GM18505 (cell line): Measurements from ENCODE around the gene SPAG9.

Experiments used
- ATAC-seq: cut with Tn5 transposase; IDR thresholded peaks from one replicate; pipeline ENCODE4 v1.9.1; 2021; ENCODE audit not compliant: unreplicated experiment
- POLR2A ChIP-seq: IDR thresholded peaks from 4 replicates; pipeline ENCODE4 v1.6.1; 2011; ENCODE audit warnings: borderline replicate concordance; ENCODE audit not compliant: insufficient read depth, insufficient read length; ENCODE audit errors: extremely low read depth

SPAG9 gene

DNA sequence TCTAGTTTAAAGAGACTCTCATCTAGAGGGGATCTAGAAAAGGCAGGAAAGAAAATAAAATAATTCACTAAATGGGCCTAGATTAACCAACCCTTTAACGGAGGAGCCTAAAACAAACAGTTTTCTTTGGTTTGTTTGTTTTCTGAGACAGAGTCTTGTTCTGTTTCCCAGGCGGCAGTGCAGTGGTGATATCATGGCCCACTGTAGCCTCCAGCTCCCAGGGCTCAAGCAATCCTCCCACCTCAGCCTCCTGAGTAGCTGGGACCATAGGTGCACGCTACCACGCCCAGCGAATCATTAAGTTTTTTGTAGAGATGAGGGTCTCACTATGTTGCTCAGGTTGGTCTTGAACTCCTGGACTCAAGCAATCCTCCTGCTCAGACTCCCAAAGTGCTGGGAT lies 132.2 kb downstream of the SPAG9 start:
- no peak for ATAC-seq
- TF ChIP-seq POLR2A = no peak

DNA sequence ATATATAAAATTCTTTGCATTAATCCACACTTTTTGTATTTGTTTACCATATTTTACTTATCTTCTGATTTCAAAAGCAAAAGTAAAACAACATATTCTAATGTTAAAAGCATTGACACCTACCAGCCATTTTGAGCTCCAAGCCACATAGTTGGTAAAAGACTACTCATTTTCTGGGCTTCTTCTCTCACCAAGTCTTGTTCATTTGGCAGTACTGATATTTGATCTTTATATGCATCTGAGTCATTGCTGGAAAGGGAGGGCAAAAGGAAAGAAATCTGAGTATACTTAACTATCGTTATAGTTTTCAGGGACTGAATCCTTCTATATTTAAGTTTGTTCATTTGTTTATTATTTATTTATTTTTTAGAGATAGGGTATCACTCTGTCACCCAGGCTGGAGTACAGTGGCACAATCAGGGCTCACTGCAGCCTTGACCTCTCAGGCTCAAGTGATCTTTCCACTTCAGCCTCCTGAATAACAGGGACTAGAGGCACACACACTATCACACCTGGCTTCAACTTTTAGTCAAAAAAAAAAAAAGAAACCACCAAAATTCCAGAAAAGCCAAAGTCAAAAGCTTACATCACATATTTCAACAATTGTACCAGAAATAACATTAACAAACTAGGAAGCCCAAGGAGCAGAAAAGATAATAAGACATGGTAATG lies 133.5 kb downstream of the SPAG9 start:
- no peak for TF ChIP-seq POLR2A
- ATAC-seq = no peak

DNA sequence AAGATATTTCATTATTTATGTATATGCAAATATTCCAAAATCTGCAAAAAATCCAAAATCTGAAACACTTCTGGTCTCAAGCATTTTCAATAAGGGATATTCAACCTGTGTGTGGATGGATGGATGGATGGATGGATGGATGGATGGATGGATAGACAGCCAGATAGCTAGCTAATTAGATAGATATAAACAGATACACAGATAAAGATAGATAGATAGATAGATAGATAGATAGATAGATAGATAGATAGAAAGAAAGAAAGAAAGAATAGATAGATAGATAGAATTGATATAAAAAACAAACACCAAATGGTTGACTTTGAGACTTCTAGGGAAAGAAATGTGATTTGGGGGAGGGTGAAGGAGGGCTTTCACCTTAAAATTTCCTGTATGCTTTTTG lies 139.4 kb downstream of the SPAG9 start:
- ATAC-seq = no peak
- TF ChIP-seq POLR2A = no peak

GRCh38 chr17:50979524-50979927 lies 141.1 kb downstream of the SPAG9 start:
- TF ChIP-seq POLR2A = no peak
- no peak for ATAC-seq

DNA sequence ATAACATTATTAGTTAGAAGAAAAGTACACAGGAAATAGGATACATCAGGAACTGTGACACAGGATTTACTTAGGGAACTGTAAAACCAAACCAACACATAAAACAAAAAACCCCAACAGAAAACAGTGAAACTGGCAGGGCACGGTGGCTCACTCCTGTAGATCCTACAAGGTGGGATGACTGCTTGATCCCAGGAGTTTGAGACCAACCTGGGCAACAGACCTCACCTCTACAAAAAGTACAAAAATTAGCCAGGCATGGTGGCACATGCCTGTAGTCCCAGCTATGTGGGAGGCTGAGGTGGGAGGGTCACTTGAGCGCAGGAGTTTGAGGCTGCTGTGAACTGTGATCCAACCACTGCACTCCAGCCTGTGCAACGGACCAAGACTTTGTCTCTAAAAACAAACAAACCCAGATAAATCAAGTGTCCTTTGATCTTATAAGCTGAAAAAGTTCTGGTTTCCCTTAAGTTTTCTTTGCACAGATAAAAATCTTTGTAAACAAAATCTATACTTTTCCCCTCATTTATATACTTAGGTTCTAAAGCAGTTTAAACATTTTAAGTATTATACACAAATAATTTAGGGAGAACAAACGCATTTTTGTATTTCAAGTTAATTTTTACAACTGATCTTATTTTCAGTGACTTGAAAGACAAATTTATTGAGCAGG lies 143.0 kb downstream of the SPAG9 start:
- ATAC-seq = no peak

GRCh38 chr17:50976951-50977472 lies 143.7 kb downstream of the SPAG9 start:
- TF ChIP-seq POLR2A = no peak
- ATAC-seq = no peak

More for the DNA sequence above, 143.0 kb downstream of the SPAG9 start:
- TF ChIP-seq POLR2A = no peak

DNA sequence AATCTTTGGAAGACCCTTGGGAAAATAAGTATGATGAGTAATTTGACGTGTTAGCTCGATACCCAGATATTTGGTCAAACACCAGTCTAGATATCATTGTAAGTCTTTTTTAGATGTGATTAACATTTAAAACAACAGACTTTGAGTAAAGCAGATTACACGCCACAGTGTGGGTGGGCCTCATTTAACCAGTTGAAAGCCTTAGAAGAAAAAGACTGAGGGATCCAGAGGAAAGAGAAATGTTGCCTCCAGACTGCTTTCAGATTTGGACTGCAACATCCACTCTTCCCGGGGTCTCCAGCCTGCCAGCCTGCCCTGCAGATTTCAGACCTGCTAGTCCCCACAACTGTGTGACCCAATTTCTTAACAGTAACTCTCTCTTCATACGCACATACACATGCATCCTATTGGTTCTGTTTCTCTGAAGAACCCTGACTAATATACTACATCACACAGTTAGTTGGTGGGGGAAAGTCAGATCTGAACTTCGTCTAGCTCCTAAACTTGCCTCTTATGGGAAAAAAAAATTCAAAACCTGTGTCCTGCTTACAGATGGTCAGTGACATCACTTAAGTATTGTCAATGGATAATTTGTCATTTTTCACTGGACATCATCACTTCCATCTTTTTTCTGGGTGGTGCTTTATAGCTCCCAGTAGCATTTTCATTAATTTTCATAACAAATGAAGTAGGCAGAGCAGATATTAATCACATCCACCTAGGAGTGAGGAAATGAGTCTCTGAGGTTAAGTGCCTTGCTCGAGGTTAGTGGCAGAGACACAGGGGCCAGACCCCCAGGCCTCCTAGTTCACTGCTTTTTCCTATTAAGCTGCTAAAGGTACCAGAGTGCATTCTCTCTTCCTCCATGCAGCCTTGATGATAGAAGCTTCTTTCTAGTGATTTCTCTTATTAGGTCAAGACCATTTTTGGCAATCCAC lies 146.8 kb downstream of the SPAG9 start:
- no peak for TF ChIP-seq POLR2A

GRCh38 chr17:50972577-50972976 lies 148.1 kb downstream of the SPAG9 start:
- TF ChIP-seq POLR2A = no peak
- no peak for ATAC-seq

More for the DNA sequence above, 146.8 kb downstream of the SPAG9 start:
- ATAC-seq = no peak

DNA sequence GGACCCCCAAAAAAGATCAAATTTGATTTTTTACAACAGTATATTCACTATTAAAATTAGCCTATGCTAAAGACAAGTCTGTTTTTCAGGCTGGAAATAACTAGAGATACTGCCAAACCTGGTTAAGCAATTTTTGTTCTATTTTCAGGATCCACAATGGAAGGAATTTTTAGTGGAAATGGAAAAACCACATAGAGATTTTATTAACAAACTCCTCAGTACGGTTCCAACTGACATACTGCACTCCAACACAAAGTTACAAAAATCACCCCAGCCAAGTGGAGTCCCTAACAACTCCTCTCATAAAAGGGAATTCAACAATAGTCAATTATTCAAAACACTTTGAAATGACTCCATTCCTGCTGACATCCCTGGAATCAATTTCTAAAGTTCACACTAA lies 152.9 kb downstream of the SPAG9 start:
- no peak for ATAC-seq
- TF ChIP-seq POLR2A = no peak

DNA sequence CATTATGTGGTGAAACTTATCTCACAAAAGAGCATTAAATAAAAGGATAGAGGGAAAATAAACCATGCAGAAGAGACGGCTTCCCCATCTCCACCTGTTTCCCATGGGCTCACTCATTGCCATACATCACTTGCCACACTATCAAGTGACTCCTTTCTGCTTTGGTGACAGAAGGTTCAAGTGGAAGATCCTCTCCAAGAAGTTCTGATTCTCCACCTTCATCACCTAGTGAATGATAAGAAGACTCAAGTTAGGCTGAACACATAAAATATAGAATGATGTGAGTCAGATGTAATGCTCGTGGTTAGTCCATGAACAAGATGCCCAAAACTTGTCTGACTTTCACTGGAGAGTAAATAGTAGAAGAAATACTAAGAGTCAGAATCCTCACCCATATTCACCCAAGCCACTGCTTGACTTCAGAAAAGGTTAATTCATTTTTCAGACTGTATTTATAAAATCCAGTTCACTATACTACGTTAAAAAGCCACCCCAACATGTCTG lies 154.5 kb downstream of the SPAG9 start:
- no peak for ATAC-seq
- TF ChIP-seq POLR2A = no peak

GRCh38 chr17:50963139-50963538 lies 157.5 kb downstream of the SPAG9 start:
- TF ChIP-seq POLR2A = no peak
- no peak for ATAC-seq

GRCh38 chr17:50961282-50962220 lies 159.1 kb downstream of the SPAG9 start:
- TF ChIP-seq POLR2A = no peak
- ATAC-seq = no peak

DNA sequence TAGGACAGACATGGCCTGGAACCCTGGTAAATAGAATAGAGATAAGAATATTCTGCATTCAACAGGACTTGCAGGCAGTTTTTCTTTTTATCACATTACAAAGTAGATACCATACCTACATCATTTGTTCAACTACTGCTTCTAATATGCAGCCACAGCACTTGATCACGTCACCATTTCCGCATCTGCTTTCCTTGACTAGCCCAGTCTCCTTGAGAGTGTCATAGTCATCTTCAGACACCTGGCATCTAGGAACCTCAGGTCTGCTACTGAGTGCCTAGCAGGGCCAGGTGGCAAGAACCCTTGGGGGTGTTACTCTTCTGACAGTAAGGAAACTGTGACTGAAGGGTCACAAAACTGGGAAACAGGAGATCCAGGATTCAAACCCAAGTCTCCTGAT lies 161.3 kb downstream of the SPAG9 start:
- ATAC-seq = no peak
- TF ChIP-seq POLR2A = no peak
